ENCODE data around the gene ADAMTS6.

- no peak; the same call in 1 of the 2 replicates for TF ChIP-seq TAF1 (CRISPR knock-in tag; IDR thresholded peaks at IDR 0.05)
- TF ChIP-seq CTCF (CRISPR knock-in tag; IDR thresholded peaks at IDR 0.05): no peak
- no peak for TF ChIP-seq MED13 (CRISPR knock-in tag; IDR thresholded peaks at IDR 0.05)
- no peak for TF ChIP-seq ZNF598 (CRISPR knock-in tag; IDR thresholded peaks at IDR 0.05; ENCODE audit: borderline replicate concordance)
- no peak for TF ChIP-seq ZNF784 (CRISPR knock-in tag; IDR thresholded peaks at IDR 0.05; ENCODE audit: borderline replicate concordance)
- TF ChIP-seq SETDB1 (CRISPR knock-in tag; IDR thresholded peaks at IDR 0.05; ENCODE audit: borderline replicate concordance): no peak
- no peak for TF ChIP-seq JUND (CRISPR knock-in tag; IDR thresholded peaks at IDR 0.05)
- no peak for TF ChIP-seq PHB2 (IDR thresholded peaks at IDR 0.05; ENCODE audit: partially characterized antibody)
- TF ChIP-seq ZNF672 (CRISPR knock-in tag; IDR thresholded peaks at IDR 0.05): no peak
- TF ChIP-seq KLF16 (CRISPR knock-in tag; IDR thresholded peaks at IDR 0.05): no peak
- TF ChIP-seq FOXM1 (CRISPR knock-in tag; IDR thresholded peaks at IDR 0.05): no peak
- no peak for TF ChIP-seq EZH2 (conservative IDR thresholded peaks at IDR 0.05; ENCODE audit: low read depth, low read length)
- no peak for TF ChIP-seq TP53 (CRISPR knock-in tag; conservative IDR thresholded peaks at IDR 0.05)
Measured at GRCh38 chr5:65102371-65102975, 379.2 kb downstream of the ADAMTS6 start.
